ENCODE data around the gene BTG2. TPM values are rescaled to one million over a fixed set of nuclear protein-coding genes. Genes with fewer than 3 reads are reported as not detected.

Gene BTG2
- total RNA-seq, 1 experiment from 2014 or later: 2.2 TPM

- CTCF ChIA-PET: no interaction called here
- H3K27ac ChIP-seq (ENCODE audit: low read length): no peak overlapping the region
- no peaks in the 10 kb centered on the region for H3K36me3 ChIP-seq (ENCODE audit: low read depth, low read length)
- no peak for ATAC-seq
- DNase-seq: no peak
- H3K4me3 ChIP-seq (ENCODE audit: low read length): no peak overlapping the region
- no peaks in the 10 kb centered on the region for H3F3A ChIP-seq (ENCODE audit: low read length, unreplicated experiment)
- POLR2A ChIA-PET (ENCODE audit: unreplicated experiment): no interaction called here
- H4K20me1 ChIP-seq (ENCODE audit: low read length): no peaks in the 10 kb centered on the region
- TF ChIP-seq EZH2 (IDR thresholded peaks at IDR 0.05; ENCODE audit: low read length, unreplicated experiment) (no peak), CTCF (conservative IDR thresholded peaks at IDR 0.05; ENCODE audit: low read depth, low read length) (no peak), EZH2phosphoT487 (IDR thresholded peaks at IDR 0.05; ENCODE audit: borderline replicate concordance, low read length) (no peak)
- H3K9me3 ChIP-seq (ENCODE audit: low read length): no peaks in the 10 kb centered on the region
- H3K79me2 ChIP-seq (ENCODE audit: low read length): no peaks in the 10 kb centered on the region
- BruUV-seq (replicated peaks): no TSS peak
- intact Hi-C loops (cut with micrococcal nuclease): no loop called here
- peaks cover 5% of the 10 kb centered on the region; the same call in 1 of the 2 replicates for H3K4me1 ChIP-seq (ENCODE audit: insufficient read depth, low read length)
- no peak overlapping the region for H3K4me2 ChIP-seq (ENCODE audit: low read length)
- no peak overlapping the region for H3K9ac ChIP-seq (ENCODE audit: low read length)
- no peaks in the 10 kb centered on the region for H3K9me2 ChIP-seq (replicated peaks; ENCODE audit: low read length)
- no peak overlapping the region for H2AFZ ChIP-seq (ENCODE audit: low read length)
- H3K27me3 ChIP-seq (ENCODE audit: low read length): peaks cover 27% of the 10 kb centered on the region
Observed at GRCh38 chr1:203281851-203282661, 23.3 kb upstream of the BTG2 start.

- ChIA-PET CTCF (no interaction called here), POLR2A (ENCODE audit: unreplicated experiment) (no interaction called here)
- TF ChIP-seq EZH2 (IDR thresholded peaks at IDR 0.05; ENCODE audit: low read length, unreplicated experiment) (no peak), EZH2phosphoT487 (IDR thresholded peaks at IDR 0.05; ENCODE audit: borderline replicate concordance, low read length) (no peak), CTCF (conservative IDR thresholded peaks at IDR 0.05; ENCODE audit: low read depth, low read length) (no peak)
- H3K36me3 ChIP-seq (ENCODE audit: low read depth, low read length): no peaks in the 10 kb centered on the region
- no peaks in the 10 kb centered on the region for H4K20me1 ChIP-seq (ENCODE audit: low read length)
- H3K27ac ChIP-seq (ENCODE audit: low read length): no peak overlapping the region
- H3K4me2 ChIP-seq (ENCODE audit: low read length): no peak overlapping the region
- no TSS peak for BruUV-seq (replicated peaks)
- H2AFZ ChIP-seq (ENCODE audit: low read length): no peak overlapping the region
- H3F3A ChIP-seq (ENCODE audit: low read length, unreplicated experiment): no peaks in the 10 kb centered on the region
- no peaks in the 10 kb centered on the region for H3K9me2 ChIP-seq (replicated peaks; ENCODE audit: low read length)
- peaks cover 35% of the 10 kb centered on the region for H3K27me3 ChIP-seq (ENCODE audit: low read length)
- peaks cover 5% of the 10 kb centered on the region; the same call in 1 of the 2 replicates for H3K4me1 ChIP-seq (ENCODE audit: insufficient read depth, low read length)
- DNase-seq: no peak
- H3K4me3 ChIP-seq (ENCODE audit: low read length): no peak overlapping the region
- intact Hi-C loops (cut with micrococcal nuclease): no loop called here
- H3K9ac ChIP-seq (ENCODE audit: low read length): no peak overlapping the region
- H3K9me3 ChIP-seq (ENCODE audit: low read length): no peaks in the 10 kb centered on the region
- no peaks in the 10 kb centered on the region for H3K79me2 ChIP-seq (ENCODE audit: low read length)
- ATAC-seq: no peak
Observed at GRCh38 chr1:203282720-203283542, 22.4 kb upstream of the BTG2 start.

Measured in PC-3 (cell line).